HEK293 (cell line): Measurements from ENCODE around the gene CAB39.

Source experiments
- CTCF ChIA-PET: fragments of 350-600 bp; formaldehyde crosslinking; extraction: SDS; loops from one replicate; lab custom pipeline; 2021; ENCODE audit warnings: antibody characterized with exemption; lab: Yijun Ruan, JAX
- POLR2A ChIA-PET: fragments of 300-600 bp; formaldehyde crosslinking; extraction: SDS; loops from one replicate; lab custom pipeline; 2020; ENCODE audit warnings: antibody characterized with exemption, inconsistent platforms; lab: Yijun Ruan, JAX
- H3K27ac ChIP-seq: fragments of 200-500 bp; sonication (Bioruptor generic); 2 replicates; pipeline ENCODE4 v1.5.1; 2014; ENCODE audit warnings: low read depth, low read length, control low read depth, inconsistent platforms; ENCODE audit errors: extremely low read depth
- H3K36me3 ChIP-seq, 2 experiments: fragments of 200-500 bp in 1 of 2; sonication (Bioruptor generic) in 1 of 2; 1 replicate in 1 of 2; 2 replicates in 1 of 2; pipeline ENCODE4 v1.5.1; 2014 to 2017; ENCODE audit warnings: inconsistent platforms in 2 of 2, low read length in 2 of 2; ENCODE audit not compliant: control insufficient read depth in 2 of 2, insufficient read depth in 1 of 2
- H3K4me1 ChIP-seq: fragments of 200-500 bp; sonication (Bioruptor generic); 2 replicates; pipeline ENCODE4 v1.5.1; 2014; ENCODE audit warnings: mild to moderate bottlenecking, low read length, inconsistent platforms; ENCODE audit not compliant: control insufficient read depth, insufficient read depth
- H3K4me3 ChIP-seq: 2 replicates; pipeline ENCODE4 v1.5.1; 2011; ENCODE audit warnings: low read depth, mild to moderate bottlenecking, control low read depth, low read length, moderate library complexity
- H3K9me3 ChIP-seq: fragments of 200-500 bp; sonication (Bioruptor generic); 2 replicates; pipeline ENCODE4 v1.5.1; 2014; ENCODE audit warnings: low read depth, low read length, inconsistent platforms; ENCODE audit not compliant: control insufficient read depth, insufficient read depth
- AEBP2 ChIP-seq: fragments of 450-650 bp; formaldehyde crosslinking; IDR thresholded peaks from 2 replicates; pipeline ENCODE4 v1.5.1; 2016; ENCODE audit warnings: missing biosample characterization, missing genetic modification characterization, borderline replicate concordance
- ELK4 ChIP-seq: IDR thresholded peaks from 2 replicates; pipeline ENCODE4 v1.6.1; 2011; ENCODE audit warnings: mild to moderate bottlenecking, low read depth, low read length, borderline replicate concordance
- GLIS1 ChIP-seq: fragments of 450-650 bp; formaldehyde crosslinking; IDR thresholded peaks from 2 replicates; pipeline ENCODE4 v1.5.1; 2016; ENCODE audit warnings: missing biosample characterization, missing genetic modification characterization
- HOXA7 ChIP-seq: sonication (generic); formaldehyde crosslinking; IDR thresholded peaks from 2 replicates; pipeline ENCODE4 v1.8.1; 2022; ENCODE audit warnings: missing genetic modification reagents, borderline replicate concordance
- HOXC10 ChIP-seq: sonication (generic); formaldehyde crosslinking; IDR thresholded peaks from 2 replicates; pipeline ENCODE4 v1.8.1; 2023; ENCODE audit warnings: mild to moderate bottlenecking, missing genetic modification reagents
- INSM2 ChIP-seq: fragments of 450-650 bp; formaldehyde crosslinking; IDR thresholded peaks from 2 replicates; pipeline ENCODE4 v1.5.1; 2016; ENCODE audit warnings: missing biosample characterization, missing genetic modification characterization
- KLF7 ChIP-seq: fragments of 450-650 bp; formaldehyde crosslinking; IDR thresholded peaks from 2 replicates; pipeline ENCODE4 v1.5.1; 2016; ENCODE audit warnings: missing biosample characterization, missing genetic modification characterization, borderline replicate concordance
- OSR2 ChIP-seq: fragments of 450-650 bp; formaldehyde crosslinking; IDR thresholded peaks from 2 replicates; pipeline ENCODE4 v1.5.1; 2016; ENCODE audit warnings: missing biosample characterization, missing genetic modification characterization
- PBX3 ChIP-seq: sonication (generic); formaldehyde crosslinking; IDR thresholded peaks from 2 replicates; pipeline ENCODE4 v1.8.1; 2022; ENCODE audit warnings: mild to moderate bottlenecking, moderate library complexity, missing genetic modification reagents
- RBAK ChIP-seq: fragments of 450-650 bp; formaldehyde crosslinking; IDR thresholded peaks from 2 replicates; pipeline ENCODE4 v1.5.1; 2016; ENCODE audit warnings: missing biosample characterization, missing genetic modification characterization
- REPIN1 ChIP-seq: fragments of 450-650 bp; formaldehyde crosslinking; IDR thresholded peaks from 2 replicates; pipeline ENCODE4 v1.5.1; 2017; ENCODE audit warnings: missing biosample characterization, missing genetic modification characterization, low read depth
- SP7 ChIP-seq: fragments of 450-650 bp; formaldehyde crosslinking; IDR thresholded peaks from 2 replicates; pipeline ENCODE4 v1.5.1; 2016; ENCODE audit warnings: missing biosample characterization, missing genetic modification characterization
- ZNF140 ChIP-seq: fragments of 450-650 bp; formaldehyde crosslinking; IDR thresholded peaks from 2 replicates; pipeline ENCODE4 v1.5.1; 2016; ENCODE audit warnings: missing biosample characterization, missing genetic modification characterization
- ZNF248 ChIP-seq: fragments of 450-650 bp; formaldehyde crosslinking; IDR thresholded peaks from 2 replicates; pipeline ENCODE4 v1.5.1; 2017; ENCODE audit warnings: missing biosample characterization, missing genetic modification characterization
- ZNF26 ChIP-seq: fragments of 450-650 bp; formaldehyde crosslinking; IDR thresholded peaks from 2 replicates; pipeline ENCODE4 v1.5.1; 2016; ENCODE audit warnings: missing biosample characterization, missing genetic modification characterization
- ZNF350 ChIP-seq: fragments of 450-650 bp; formaldehyde crosslinking; IDR thresholded peaks from 2 replicates; pipeline ENCODE4 v1.5.0; 2017; ENCODE audit warnings: missing biosample characterization, mild to moderate bottlenecking, missing genetic modification characterization
- ZNF366 ChIP-seq: fragments of 450-650 bp; formaldehyde crosslinking; conservative IDR thresholded peaks from 2 replicates; pipeline ENCODE4 v1.5.1; 2016; ENCODE audit warnings: missing biosample characterization, missing genetic modification characterization
- ZNF548 ChIP-seq: fragments of 450-650 bp; formaldehyde crosslinking; IDR thresholded peaks from 2 replicates; pipeline ENCODE4 v1.5.1; 2016; ENCODE audit warnings: missing biosample characterization, missing genetic modification characterization
- ZNF549 ChIP-seq: fragments of 450-650 bp; IDR thresholded peaks from 2 replicates; pipeline ENCODE4 v1.5.1; 2018; ENCODE audit warnings: missing biosample characterization, missing genetic modification characterization, mild to moderate bottlenecking, inconsistent platforms, moderate library complexity
- ZNF660 ChIP-seq: fragments of 450-650 bp; IDR thresholded peaks from 2 replicates; pipeline ENCODE4 v1.5.1; 2018; ENCODE audit warnings: missing biosample characterization, mild to moderate bottlenecking, missing genetic modification characterization
- ZNF747 ChIP-seq: fragments of 450-650 bp; formaldehyde crosslinking; IDR thresholded peaks from 2 replicates; pipeline ENCODE4 v1.5.1; 2016; ENCODE audit warnings: missing biosample characterization, missing genetic modification characterization
- ZNF768 ChIP-seq: fragments of 450-650 bp; formaldehyde crosslinking; IDR thresholded peaks from 2 replicates; pipeline ENCODE4 v1.5.1; 2018; ENCODE audit warnings: missing biosample characterization, mild to moderate bottlenecking, missing genetic modification characterization
- ZSCAN5A ChIP-seq: fragments of 450-650 bp; formaldehyde crosslinking; IDR thresholded peaks from 2 replicates; pipeline ENCODE4 v1.5.1; 2016; ENCODE audit warnings: missing biosample characterization, missing genetic modification characterization

CAB39 gene

GRCh38 chr2:230742781-230743180, 30.1 kb downstream of the CAB39 start:
- Histone ChIP-seq H3K4me1 (peaks cover 13% of the 10 kb centered on the region), H3K9me3 (no peaks in the 10 kb centered on the region), H3K27ac (no peak overlapping the region), H3K36me3 (peaks cover 0 to 11% of the 10 kb centered on the region in 2 experiments), H3K4me3 (no peak overlapping the region)
- TF ChIP-seq HOXC10 (CRISPR knock-in tag): no peak
- no peak for TF ChIP-seq GLIS1
- TF ChIP-seq KLF7 (tag by site-specific recombination): no peak
- TF ChIP-seq RBAK: no peak
- TF ChIP-seq PBX3: no peak
- no peak for TF ChIP-seq AEBP2 (tag by site-specific recombination)
- POLR2A ChIA-PET: interaction anchor here (0.7 kb wide), 1 partner anchor 13 kb away, joined by 5 read pairs; no protein-coding TSS in a partner anchor
- CTCF ChIA-PET: interaction anchor here (0.9 to 3.2 kb wide), 4 partner anchors 20 to 677 kb away, joined by 3 to 11 read pairs (median 4); no protein-coding TSS in a partner anchor

GRCh38 chr2:230746213-230746612, 33.6 kb downstream of the CAB39 start:
- H3K4me1 ChIP-seq: no peaks in the 10 kb centered on the region
- no peaks in the 10 kb centered on the region for H3K9me3 ChIP-seq
- CTCF ChIA-PET: no interaction called here
- peaks cover 0 to 3% of the 10 kb centered on the region in 2 experiments for H3K36me3 ChIP-seq
- TF ChIP-seq ZNF660 (tag by site-specific recombination): no peak
- TF ChIP-seq OSR2 (tag by site-specific recombination): no peak
- TF ChIP-seq ZNF350 (tag by site-specific recombination): no peak
- H3K4me3 ChIP-seq: no peak overlapping the region
- no peak overlapping the region for H3K27ac ChIP-seq
- POLR2A ChIA-PET: no interaction called here

- POLR2A ChIA-PET: no interaction called here
- H3K9me3 ChIP-seq: no peaks in the 10 kb centered on the region
- no peak for TF ChIP-seq ZNF549
- TF ChIP-seq SP7 (tag by site-specific recombination): no peak
- TF ChIP-seq ZNF747 (tag by site-specific recombination): no peak
- TF ChIP-seq REPIN1 (tag by site-specific recombination): no peak
- TF ChIP-seq OSR2 (tag by site-specific recombination): no peak
- no peak for TF ChIP-seq INSM2 (tag by site-specific recombination)
- TF ChIP-seq ELK4: no peak
- TF ChIP-seq ZSCAN5A: no peak
- no peak for TF ChIP-seq HOXA7 (CRISPR knock-in tag)
- TF ChIP-seq ZNF548 (tag by site-specific recombination): no peak
- TF ChIP-seq ZNF140: no peak
- TF ChIP-seq ZNF366 (tag by site-specific recombination): no peak
- TF ChIP-seq ZNF248 (tag by site-specific recombination): no peak
- TF ChIP-seq ZNF26: no peak
- no peak for TF ChIP-seq ZNF768 (tag by site-specific recombination)
- no peak for TF ChIP-seq KLF7 (tag by site-specific recombination)
- TF ChIP-seq, all 188 proteins: peak for 0
- Histone ChIP-seq H3K4me1 (no peaks in the 10 kb centered on the region), H3K36me3 (no peaks in the 10 kb centered on the region; a peak in 2 of 3 replicates), H3K27ac (no peak overlapping the region), H3K4me3 (no peak overlapping the region)
- CTCF ChIA-PET: no interaction called here
Measured at GRCh38 chr2:230748087-230748486, 35.4 kb downstream of the CAB39 start.
